HG03039 (cell line): Measurements from ENCODE around the gene VWCE.

Experiments used
- ATAC-seq: cut with Tn5 transposase; IDR thresholded peaks from one replicate; pipeline ENCODE4 v1.9.1; 2021; ENCODE audit warnings: mild to moderate bottlenecking, moderate library complexity; ENCODE audit not compliant: unreplicated experiment

VWCE gene

DNA sequence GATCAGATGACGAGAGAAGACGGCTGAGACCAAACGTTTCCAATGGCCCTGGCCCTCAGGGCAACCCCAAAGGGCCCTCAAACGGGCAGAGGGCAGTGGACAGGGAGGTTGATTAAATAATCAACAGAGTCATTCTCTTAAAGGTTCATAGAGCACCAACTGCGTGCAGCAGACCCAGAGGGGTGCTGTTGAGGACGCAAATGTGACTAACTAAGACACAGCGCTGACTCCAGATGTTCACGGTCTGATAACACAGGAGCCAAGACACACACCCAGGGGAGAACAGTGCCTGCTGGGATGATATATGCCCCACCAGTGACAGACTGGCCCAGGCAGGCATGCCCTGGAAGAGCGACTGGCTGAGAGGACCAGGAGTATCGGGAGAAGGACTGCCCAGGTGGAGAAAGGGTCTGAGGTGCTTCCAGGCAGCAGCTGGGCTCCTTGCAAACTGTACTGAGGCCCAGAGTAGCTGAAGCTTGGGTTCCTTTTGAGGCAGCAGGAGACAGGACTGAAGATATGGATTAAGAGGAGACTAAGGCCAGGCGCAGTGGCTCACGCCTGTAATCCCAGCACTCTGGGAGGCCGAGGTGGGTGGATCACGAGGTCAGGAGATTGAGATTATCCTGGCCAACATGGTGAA is 7.7 kb downstream of the VWCE start:
- ATAC-seq = no peak

DNA sequence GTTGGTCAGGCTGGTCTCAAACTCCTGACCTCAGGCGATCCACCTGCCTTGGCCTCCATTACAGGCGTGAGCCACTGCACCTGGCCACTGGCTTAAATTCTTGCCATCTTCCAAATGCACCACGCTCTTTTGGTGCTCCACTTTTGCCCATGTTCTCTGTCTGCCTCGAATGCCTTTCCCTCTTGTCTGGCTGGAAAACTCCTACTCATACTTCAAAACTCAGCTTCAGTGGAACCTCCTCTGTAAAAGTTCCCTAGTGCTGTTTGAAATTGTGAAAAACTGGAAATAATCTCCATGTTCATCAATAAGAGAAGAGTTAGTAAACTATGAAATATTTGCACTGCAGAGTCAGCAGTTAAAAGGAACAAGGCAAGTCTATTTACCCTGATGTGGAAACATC is 11.5 kb downstream of the VWCE start:
- no peak for ATAC-seq

DNA sequence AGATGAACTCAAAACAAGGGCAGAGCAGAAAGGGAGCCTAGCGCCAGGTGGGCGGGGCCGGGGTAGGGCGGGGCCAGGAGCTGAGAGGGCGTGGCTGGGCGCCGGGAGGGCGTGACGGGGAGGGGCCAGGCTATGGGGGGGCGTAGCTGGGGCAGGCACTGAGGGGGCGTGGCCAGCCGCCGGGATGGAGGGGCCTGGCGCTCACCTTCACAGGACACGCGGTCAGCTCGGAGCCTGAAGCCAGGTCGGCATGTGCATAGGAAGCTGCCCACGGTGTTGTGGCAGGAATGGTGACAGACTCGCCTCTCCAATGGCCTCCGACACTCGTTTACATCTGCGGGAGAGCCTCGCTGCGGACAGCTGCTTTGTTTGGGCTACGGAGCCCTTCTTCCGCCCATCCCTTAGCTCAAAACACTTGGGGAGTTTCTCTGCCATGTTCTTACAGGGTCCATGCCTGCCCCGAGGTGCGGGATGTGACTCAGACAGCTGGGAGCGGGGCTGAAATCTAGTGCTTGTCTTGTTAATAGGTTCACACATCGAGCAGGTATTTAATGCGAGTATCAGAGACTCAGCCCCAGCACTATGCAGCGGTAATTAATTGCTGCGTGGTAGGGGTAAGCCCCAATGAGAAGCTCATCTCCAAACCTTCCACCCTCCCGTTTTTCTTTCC is 13.4 kb downstream of the VWCE start:
- no peak for ATAC-seq

DNA sequence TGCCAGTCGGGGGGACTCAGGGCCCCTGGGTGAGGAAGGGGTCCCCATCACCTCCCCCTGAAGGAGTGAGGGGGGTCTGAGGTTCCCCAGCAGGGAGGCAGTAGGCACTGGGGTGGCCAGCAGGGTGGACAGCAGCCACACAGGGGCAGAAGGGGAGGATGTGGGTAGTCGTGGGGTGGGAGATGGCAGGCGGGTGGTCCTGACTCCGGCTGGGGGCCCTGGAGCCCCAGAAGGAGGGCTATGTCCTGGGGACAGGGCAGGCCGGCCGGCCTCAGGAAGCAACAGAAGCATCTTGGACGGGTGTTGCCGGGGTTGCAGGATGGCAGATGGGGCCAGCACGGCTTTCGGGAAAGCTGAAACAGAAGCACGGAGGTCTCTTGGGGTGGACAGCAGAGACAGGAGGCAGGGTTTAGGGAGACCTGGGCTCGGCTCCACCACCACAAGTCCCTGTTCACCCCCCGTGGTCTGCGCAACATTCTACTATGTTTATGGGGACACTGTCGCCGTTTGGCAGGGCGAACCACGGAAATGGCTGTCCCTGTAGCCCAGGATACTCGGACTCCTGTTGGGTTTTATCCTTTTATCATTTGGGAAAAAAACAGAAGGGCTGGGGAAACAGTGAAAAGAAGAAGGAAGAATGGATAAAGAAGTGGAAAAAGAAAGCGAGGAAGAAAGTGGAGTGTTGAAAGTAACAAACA is 14.1 kb downstream of the VWCE start:
- no peak for ATAC-seq

DNA sequence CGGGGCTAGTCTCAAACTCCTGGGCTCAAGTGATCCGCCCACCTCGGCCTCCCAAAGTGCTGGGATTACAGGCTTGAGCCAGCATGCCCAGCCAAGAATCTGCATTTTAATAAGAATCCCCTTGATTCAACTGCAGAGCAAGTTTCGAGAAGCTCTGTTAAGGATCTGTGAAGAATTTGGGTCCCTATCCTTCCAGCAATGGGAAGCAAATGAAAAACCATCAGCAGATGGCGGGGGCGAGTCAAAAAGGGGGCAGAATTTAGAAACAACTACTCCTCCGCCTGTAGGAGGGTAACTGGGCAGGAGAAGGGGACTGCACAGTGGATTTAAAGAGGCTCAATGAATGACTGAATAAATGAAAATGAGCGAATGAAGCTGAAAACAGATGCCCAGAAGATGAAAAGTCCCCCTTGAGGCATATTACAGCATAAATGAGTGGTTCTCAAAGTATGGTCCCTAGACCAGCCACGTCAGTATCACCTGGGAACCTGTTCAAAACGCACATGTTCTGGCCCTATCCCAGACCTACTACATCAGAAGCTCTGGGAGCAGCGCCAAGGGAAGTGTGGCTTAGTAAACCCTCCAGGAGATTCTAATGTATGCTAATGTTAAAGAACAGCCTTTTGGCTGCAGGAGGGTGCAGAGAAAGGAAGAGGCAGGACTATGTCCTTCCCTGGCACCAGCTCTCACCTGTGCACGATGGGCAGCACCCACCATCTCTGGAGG is 15.0 kb downstream of the VWCE start:
- no peak for ATAC-seq

DNA sequence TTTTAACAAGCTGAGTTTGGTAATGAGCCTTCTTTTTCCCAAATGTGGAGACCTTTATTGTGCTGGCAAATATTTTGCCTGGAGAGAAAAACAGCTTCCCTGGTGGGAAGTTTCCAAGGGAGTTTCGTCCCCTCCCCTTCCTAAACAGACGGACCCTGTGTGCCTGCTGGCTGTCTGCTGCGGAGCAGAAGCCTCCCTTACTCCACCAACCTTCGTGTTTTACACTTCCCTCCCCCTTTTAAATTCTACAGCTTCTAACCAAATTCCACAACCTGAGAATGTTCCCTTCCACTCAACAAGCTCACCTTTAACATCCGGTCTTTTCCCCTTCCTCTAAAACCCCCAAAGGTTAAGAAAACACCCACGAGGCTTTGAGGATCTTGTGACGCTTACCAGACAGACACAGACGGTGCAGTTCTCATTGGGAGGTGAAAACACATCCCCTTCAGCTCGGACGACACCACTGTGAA is 17.1 kb downstream of the VWCE start:
- no peak for ATAC-seq

DNA sequence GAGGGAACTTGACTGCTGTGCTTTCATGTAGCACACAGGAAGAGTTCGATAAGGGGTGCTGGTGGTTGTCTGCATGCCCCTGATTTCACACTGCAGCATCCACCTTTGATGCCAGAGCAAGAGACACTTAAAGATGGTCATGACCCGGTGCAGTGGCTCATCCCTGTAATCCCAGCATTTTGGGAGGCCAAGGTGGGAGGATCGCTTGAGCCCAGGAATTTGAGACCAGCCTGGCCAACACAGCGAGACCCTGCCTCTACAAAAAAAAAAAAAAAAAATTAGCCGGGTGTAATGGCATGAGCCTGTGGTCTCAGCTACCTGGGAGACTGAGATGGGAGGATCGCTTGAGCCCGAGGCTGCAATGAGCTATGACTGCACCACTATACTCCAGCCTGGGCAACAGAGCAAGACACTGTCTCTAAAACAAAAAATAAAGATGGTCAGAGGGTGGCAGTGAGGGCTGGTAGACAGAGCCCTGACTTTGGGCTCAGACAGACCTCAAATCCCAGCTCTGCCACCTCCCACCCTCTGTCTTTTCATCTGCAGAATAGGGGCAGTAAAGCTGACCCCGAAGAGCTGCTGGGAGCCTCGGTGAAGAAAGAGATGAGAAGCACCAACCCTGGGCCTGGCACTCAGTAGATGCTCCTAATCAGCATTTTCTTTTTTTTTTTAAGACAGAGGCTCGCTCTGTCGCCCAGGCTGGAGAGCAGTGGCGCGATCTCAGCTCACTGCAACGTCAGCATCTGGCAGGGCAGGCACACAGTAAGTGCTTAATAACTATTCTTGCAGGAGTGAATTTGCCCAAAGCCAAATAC is 17.7 kb downstream of the VWCE start:
- ATAC-seq = no peak

DNA sequence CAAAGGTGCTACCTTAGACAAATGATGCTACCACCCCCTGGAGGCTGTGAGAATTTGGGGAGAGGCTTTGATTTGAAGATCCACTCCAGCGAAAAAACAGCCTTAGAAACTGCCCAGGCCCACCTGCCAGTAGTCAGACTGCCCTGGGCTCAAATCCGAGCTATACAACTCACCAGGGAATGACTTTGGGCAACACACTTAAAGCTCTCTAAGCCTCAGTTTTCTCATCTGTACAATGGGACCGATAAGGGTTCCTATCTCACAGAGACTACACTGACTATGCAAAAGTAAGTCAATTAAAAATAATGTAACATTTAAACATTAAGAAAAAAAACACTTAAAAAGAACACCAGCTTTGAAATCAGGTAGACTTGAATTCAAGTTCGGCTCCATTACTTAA is 19.9 kb downstream of the VWCE start:
- no peak for ATAC-seq

DNA sequence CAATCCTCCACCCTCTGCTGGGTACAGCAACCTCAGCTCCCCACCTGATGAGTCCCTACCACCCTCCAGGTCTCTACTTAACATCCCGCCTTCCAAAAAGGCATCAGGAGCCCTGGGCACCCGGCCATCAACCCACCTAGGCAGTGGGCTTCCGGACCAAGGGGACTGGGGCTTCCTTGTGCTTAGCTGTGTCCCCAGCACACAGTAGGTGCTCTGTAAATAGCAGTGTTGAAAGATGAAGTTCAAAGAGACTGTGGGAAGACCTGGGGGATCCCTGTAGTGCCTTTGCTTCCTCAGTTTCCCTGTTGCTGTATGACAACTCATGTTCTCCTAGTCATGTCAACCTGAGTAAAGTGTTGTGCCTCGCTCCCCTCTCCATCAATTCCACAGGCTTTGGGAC is 21.0 kb downstream of the VWCE start:
- ATAC-seq = no peak

DNA sequence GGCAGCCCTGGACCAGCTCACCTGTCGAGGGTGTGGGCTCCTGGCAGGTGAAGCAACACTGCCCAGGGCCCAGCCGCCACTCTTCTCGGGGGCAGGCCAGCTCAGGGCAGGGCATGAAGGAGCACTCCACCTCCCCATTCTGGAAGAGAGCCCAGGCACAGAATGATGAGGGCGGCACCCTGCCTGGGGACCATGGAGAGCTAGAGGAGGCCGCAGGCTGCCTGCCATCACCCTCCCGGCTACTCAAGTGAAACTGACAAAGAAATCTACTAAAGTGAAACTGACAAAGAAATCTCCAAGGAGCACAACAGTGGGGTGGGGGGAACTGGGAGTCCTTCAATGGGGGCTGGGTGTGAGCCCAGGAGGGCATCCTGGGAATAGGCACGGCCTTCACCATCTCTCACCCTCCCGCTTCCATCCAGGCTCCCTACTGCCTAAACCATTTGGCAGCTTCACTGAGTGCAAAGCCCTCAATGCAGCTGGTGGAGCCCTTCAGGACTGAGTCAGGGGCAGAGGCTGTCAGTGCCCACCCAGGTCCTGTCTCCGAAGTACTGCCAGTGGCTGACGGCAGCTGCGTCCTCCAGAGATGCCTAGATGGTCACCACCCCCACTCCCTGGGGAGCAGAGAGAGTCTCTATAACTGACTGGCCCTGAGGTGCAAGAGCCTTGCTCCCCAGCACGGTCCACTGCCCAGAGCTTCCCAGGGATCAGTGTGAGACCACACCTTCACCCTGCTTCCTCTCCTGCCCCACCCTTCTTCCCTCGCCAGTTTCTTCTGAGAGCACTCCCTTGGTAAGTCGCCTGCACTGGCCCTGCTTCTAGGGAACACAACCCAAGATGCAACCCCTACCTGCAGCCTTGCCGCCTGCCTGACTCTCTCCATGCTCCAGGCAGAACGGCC is 21.7 kb downstream of the VWCE start:
- no peak for ATAC-seq

DNA sequence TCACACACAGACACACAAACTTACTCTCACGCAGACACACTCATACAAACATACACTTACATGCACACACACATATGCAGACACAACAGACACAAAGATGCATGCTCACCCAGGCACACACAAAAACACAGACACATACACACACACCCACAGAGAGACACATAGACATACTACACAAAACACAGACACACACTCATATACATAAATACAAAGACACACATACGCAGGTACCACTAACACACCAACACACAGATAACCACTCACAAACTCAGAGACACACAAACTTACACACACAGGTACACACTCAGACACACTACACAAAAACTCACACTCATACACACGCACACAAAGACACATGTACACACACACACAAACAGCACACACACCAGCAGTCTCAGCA is 22.4 kb downstream of the VWCE start:
- ATAC-seq = no peak

DNA sequence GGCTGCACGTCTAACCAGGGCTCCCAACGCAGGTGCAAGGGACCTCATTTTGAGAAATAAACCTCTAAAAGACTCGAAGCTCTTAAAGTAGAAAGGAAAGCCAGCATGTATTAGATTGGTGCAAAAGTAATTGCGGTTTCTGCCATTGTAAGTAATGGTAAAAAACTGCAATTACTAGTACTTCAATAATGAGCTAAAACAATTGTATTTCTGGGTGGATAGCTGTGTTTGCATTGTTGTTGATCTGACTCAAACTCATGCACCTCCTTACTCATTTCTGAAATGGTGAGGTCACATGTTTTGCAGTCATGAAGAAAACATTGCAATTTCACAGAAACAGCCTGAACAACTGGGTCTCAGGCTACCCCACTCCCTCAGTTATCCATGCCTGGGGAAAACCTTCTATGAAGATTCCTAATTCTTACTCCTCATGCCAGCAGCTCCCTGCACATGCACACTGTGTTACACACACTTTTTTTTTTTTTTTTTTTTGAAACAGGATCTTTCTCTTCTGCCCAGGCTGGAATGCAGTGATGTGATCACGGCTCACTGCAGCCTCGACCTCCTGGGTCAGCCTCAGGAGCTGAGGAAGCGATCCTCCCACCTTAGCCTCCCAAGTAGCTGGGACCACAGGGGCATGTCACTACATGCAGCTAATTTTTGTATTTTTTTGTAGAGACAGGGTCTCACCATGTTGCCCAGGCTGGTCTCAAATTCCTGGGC is 24.6 kb downstream of the VWCE start:
- ATAC-seq = no peak

DNA sequence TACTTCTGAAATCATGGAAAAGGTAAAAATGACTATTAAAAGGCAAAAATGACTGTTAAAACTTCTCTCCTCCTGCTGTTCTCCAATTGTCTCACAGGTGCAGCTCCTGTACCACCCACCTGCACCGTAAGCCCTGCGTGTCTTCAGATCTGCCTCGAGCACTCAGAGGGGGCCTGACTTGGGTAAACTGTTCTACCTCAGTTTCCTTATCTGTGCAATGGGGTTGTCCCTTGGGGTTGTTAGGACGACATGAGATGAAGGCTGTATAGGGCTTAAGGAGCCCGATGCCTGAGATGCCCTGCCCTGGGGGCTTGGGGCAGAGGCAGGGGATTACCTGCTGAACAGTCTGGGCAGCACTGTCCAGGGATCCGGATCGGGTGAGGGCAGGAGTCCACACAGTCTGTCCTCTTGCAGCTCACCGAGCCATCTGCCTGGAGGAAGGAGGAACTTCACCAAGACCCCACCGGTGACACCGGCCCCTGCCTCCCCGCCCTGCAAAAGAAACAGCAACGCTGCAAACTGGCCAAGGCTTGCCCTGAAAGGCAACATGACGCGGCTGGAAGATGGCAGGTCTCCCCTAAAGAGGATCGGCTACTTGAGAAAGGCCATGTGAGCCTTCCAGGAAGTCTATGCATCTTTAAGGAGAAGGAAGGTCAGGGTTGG is 26.4 kb downstream of the VWCE start:
- ATAC-seq = no peak

DNA sequence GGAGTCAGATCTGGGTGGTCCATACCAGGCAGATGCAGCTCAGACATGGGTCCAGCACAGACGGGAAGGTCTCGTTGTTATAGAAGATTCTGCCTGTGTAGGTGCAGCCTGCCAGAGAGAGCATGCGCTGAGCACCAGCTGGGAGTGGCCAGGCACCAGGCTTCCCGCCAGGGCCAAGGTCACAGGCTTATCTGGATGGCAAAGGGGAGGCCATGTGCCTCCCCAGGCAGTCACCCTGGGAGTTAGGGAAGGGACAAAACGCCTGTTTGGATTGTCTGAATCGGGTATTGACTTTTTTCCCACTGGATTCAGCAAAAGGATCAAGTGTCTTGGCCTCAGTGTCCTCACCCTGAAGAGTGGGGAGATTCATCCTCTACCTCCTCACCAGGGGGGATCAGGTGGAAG is 27.7 kb downstream of the VWCE start:
- ATAC-seq = no peak

DNA sequence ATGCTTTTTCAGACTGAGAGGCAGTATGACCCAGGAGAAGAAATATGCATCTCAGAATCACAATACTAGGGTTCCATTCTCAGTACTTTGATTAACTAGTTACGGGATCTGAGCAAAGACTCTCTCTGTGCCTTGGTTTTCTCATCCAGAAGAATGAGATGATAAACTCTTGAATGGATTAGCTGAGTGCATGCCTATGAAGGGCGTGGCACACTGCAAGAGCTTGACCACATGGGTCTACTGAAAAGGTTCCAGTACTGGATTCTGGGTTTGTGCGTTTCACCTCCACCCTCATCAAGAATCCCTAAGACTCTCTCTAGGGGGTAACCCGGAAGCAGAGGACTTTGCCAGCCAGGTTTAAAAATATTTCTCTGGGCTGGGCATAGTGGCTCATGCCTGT is 28.5 kb downstream of the VWCE start:
- ATAC-seq = no peak

DNA sequence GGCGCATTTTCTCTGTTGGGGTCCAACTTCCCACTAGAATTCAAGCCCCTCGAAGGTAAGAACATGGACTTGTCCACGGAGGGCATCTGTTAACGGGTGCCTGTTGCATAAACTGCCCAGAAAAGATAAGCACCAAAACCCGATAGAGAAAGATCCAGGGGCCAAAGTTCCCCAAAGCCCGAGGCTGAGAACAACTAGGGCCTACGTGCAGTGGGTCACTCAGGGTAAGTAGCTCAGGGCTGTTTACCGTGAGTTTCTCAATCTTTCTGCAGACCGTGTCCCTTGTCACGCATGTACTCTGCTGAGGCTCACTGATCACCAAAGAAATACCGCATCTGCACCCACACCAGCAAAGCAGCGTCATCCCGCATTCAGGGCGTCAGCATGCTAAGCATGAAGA is 29.8 kb downstream of the VWCE start:
- no peak for ATAC-seq

DNA sequence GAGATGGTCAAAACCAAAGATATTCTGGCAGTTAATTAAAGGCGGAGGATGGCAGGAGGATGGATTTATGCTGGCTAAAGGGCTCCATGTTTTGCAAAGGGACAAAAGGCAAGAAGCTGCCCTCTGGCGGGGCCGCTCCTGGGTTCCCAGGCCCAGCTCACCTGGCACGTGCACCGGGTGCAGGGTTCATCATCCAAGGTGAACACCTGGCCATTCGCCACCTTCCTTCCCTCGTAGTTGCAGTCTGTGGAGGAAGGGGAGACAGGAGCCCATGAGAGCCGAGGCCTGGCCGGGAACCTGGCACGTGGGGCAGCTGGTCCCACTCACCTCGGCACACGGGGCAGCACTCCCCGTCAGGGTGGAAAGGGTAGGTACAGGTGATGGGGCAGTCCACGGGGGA is 30.3 kb downstream of the VWCE start:
- no peak for ATAC-seq

DNA sequence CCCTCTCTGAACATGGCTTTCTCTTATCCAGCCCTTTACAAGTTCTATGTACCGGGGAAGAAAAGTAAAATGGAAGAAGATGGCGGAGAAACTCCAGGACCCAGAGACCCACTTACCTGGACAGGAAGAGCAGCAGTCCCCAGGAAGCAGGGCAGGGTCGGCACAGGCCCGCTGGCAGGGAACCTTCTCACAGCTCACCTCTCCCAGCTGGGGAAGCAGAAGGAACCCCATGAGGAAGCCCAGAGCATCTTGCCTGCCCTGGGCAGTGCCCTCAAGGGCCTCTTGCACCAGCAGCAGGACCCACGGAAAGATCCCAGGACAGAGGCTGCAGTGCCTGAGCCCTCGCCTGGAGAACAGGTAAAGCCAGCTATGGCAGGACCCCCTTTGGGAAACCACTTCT is 30.7 kb downstream of the VWCE start:
- no peak for ATAC-seq

DNA sequence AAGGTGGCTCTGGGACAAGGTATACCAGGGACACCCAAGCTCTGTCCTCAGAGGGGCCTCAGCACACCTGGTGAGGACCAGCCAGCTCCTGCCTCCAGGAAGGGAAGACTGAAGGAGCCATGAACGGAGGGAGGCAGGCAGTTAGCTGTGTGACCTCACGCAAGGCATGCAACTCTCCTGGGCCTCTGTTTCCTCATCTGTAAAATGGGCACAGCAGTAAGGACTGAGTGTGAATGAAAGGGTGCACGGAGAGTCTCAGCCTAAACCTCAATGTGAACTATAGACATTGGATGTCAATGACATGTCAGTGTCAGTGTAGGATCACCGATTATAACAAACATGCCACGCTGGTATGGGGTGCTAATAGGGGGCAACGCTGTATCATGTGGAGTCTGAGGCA is 35.8 kb downstream of the VWCE start:
- no peak for ATAC-seq
